ENCODE data around the gene WT1.

The WT1 gene

DNA sequence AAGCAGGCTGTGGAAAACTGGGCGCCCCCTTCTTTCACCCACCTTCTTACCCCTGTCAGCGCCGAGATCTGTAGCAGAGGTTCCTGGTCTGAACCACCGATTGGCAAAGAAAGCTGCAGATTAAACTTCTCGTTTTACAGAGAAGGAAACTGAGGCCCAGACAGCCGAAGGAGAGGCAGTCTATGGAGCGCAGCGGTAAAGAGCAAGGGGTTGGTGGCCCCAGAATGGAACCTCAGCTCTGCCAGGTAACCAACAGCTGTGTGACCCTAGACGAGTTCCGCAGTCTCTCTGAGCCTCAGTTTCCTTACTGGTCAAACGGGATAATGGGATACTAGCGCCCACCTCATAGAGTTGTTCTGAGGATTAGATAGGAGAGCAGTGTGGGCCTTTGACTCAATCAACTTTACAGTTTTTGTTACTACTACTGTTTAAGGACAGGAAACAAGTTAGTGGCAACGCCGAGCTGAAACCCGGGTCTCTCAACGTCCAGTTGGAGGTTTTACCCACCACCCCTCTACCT is 3.1 kb upstream of the WT1 start:
- no peak for DNase-seq (ENCODE audit: low spot score)

DNA sequence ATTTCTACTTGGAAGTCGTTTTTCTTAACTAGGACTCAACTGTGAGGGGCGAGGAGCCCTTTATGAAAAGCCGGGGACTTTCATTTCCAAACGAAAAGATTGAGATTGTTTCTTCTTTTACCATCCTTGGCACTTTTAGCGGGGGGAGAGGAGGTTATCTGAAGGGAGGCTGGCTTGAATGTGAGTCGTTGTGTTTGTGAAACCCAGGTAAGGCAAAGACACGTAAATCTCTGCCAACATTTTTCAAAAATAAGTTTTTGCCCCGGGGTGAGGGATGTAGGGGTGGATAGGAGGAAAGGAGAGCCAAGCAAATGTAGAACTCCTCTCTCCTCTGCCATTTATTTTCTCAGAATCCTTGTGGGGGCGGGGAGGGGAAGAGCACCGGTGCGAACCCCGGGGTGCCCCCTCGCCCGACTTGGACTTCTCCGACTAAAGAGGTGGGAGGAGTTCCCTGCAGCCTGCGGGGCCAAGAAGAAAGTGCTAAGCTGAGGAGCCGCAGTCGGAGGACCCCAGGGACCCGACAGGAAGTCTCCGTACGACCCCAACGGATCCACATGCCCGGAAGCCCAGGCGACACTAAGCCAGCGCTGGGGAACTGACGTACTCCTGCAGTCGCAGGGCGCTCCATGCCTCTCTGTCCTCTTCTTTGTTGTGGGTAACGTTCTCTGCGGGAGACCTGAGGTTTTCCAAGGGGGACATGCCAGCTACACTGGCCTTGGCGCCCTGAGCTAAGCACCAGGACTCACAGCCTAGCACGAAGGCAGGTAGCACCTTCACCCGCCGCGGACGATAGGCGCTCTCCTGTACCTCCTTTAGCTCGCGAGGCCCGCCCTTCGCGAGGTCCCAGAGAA is 2.4 kb upstream of the WT1 start:
- no peak for DNase-seq (ENCODE audit: low spot score)

DNA sequence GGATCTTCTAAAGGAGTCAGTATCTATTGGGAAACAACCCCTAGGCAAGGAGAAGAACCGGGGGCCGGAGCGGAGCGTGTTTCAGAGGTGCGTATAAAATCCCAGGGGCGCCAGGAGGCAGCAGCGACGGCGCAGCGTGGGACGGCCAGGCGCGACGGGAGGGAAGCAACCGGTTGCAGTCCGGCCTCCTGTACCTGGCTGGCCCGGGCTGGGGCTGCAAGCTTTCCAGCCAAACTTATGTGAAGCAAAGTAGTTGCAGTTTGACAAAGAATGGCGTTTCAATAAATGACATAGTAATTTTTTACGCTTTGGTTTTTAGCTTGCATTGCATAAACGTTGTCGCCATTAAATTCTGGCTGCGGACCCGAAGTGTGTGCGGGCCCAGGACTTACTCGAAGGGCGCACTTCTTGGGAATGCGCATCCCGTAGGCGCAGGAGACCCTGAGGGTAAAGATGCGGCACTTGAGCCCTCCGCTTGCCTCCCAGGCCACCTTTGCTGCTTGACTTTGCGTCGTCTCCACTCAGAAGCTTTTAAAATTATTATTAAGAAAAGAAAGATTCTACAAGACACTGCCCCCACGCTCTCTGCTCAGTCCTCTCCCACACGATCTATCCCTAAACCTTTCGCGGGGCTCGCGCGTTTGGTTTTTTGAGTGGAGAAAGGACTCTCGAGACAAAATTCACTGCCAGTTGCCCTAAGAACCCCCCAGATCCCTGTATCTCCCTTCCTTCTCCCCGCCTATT is 1.6 kb upstream of the WT1 start:
- no peak for DNase-seq (ENCODE audit: low spot score)

DNA sequence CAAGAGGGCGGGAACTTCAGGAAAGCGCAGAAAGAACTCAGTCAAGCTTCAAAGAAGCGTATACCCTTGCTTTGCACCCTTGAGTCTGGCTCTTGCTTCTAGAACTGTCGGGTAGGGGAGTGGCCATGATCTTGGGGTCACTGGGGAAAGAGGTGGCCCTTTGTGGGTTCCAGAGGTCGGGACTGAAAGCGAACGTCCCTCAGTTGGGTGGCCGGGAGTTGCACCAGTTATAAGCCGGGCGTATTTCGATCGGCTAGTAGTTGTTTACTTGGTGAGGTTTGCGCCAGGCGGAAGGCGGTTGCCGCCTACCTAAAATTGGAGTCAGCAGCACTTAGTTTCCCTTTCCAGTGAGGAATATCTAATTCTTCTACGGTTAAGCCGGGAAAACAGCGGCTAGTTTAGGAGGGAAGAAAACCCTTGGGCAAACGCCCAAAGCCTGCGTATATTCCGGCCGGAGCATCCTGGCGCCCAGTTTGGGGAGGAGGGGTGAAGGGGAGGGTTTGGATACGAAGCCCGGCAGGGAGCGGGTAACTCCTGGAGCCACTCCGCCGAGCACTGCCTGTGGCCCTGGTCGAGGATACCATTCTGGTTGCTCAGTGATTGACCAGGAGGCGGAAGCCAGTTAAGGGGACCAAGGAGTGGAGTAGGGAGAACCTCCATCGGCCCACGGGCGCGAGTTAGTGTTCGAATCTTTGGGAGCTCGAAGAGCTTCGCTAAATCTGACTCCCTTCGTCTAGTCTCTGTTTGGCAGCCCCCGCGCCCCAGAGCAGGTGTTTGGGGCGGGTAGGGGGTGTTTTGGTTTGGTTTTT is 807 bp upstream of the WT1 start:
- DNase-seq (ENCODE audit: low spot score): no peak

DNA sequence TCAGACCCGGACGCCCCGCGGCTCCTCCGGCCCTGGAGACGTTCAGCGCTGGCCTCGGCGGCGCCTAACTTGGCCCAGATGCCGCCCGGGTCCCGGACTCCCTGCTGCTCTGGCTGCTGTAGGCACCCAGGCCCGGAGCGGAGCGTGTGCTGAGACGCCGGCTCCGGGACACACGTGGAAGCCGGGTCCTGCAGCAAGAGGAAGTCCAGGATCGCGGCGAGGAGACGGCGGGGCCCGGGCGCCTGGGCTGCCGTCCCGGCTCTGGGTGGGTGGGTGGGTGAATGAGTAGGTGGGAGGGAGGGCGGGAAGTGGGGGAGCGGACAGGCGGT is 223 bp downstream of the WT1 start:
- no peak for DNase-seq (ENCODE audit: low spot score)

DNA sequence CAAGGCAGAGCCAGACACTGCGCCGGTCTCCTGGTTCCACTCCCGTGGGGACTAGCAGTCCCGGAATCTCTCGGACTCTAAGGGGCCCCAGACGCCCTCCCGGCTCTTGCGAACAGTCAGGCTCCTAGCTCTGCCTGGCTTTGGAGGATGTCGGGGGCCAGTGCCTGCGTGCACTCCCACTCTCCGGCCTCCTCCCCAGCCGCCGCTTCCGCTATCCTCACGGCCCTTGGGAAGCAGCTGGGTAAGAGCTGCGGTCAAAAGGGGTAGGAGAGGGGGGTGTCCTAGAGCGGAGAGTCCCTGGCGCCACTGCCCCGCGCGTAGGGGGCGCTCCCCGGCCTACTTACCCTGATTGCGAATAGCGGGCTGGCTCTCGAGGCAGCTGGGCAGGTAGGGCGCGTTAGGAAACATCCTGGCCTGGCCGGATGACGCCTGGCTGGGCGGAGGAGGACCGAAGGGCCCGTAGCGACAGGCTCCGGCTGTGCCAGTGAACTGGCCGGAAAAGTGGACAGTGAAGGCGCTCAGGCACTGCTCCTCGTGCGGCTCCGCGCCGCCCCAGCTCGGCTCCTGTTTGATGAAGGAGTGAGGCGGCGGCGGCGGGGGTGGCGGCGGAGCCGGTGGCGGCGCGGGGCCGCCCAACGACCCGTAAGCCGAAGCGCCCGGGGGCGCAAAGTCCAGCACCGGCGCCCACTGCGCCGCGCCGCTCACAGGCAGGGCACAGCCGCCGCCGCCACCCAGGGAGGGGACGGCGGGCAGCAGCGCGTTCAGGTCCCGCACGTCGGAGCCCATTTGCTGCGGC is 785 bp downstream of the WT1 start:
- DNase-seq (ENCODE audit: low spot score): no peak

DNA sequence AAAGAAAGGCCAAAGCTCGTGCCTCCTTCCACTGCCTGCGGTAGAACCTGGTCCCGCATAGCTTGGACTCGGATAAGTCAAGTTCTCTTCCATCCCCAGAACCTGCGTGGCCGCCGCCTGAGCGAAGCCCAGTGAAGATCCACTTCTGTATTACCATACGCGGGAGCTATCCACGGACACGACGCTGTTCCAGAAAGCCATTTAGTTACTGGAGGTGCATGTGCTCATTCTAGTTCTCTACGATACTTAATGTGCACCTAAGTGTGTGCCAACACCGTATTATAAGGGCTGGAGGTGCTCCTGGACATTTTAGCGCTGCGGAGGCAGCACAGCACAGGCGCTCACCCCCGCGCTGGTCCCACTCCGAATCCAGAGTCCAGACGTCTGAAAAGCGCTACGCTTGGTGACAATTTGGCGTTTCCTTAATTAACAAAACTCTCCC is 1.4 kb downstream of the WT1 start:
- DNase-seq (ENCODE audit: low spot score): no peak

DNA sequence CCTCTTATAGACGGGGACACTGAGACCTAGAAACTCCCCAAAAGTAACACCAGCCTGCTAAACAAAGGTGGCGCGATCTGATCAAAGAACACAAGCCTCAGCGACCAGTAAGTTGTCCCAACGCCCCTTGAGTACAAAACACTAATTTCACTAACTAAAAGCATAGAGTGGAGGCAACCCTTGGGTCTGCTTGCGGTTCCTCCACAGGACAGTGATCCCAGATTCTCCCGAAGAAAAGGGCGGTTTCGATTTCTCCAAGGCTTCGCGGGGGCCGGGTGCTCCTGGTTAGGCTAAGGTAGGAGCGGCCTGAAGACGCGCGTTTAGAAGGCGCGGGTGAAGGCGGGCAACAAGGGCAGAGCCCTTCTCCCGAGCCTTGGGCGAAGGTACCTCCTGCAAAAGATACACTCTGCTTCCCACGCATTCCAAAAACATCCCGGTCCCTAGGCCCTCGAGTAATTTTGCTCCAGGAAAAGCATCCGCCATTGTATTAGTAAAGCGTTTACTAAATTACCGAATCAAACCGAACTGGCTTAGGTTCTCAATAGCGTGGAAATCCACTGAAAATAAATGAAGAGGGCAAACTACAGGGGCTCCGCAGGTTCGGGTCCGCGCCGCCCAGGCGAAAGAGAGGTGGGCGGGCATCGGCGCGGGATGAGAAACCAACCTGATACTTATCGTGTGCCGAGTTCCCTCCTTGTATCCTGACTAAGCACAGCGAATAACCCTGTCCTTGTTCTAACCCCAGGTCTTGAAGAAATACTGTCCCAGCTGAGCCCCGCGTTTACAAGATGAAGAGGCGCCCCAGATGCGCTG is 2.0 kb downstream of the WT1 start:
- no peak for DNase-seq (ENCODE audit: low spot score)

DNA sequence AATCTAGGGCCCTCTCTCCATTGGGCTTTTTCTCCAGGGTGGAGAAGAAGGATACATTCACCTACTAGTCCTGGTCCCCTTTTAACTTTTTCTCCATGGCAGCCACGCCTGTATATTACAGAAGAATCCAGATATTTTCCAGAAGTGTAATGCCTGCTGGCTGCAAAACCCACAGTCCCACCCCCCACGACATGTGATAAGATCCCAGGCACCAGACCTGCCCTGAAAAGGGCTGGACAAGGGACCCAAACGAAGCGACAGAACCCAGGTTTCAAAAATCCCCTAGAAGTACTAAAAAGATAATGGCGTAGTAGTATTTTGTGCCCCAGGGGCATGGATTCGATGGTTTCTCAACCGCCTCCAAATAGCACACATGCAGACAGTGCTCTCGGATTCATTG is 2.8 kb downstream of the WT1 start:
- no peak for DNase-seq (ENCODE audit: low spot score)

DNA sequence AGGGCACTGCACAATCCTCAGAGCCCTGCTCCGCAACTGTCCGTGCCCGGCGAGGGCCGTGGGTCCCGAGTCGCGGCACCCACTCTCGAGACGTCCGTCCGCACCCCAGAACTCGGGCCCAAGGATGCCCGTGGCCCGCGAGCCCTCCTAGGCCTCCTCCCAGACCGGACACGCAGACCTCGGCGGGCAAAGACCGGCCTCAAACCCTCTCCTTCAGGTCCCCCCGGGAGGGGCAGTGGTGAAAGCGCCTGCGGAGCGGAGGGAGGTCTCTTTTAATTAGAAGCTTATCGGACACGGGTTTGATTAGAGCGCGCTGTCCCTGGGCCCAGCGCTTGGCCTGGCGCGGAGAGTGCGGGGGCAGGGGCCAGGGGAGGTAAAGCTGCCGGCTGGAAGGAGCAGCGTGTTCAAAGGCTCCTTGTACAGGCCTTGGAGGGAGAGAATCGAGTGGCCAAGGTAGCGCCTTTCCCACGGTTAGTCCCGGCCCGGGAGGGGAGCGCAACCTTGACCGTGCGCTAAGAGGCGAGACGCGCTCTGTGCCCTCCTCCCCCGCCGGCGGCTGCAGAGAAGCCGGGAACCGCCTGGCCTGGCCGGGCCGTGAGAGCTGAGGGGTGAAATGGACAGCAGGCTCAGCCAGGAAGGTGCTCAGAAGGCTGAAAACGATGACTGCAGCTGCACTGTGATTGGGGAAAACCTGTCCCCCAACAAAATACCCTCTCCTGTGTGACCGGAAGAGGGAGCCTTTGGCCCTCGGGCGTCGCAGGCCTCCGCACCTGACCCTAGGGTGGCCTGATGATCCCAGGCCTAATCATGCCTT is 4.6 kb downstream of the WT1 start:
- no peak for DNase-seq (ENCODE audit: low spot score)

DNA sequence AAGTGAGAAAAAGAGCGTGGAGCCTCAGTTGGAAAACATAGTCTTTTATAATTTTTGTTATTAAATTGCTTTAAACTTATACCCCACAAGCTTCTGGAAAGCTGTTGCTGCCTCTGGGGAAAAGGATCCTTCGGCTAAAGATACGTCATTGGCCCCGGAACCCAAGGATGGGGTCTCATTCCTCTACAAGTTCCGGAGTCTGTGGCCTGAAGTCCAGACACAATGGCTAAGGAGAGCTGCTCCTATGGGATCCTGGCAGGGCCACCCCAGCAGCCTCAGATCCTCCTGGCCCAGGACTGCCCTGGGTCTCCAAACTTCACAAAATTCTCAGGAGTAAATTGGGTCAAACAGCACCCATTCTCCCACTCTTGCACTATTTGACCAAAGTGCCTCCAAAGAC is 5.9 kb downstream of the WT1 start:
- no peak for DNase-seq (ENCODE audit: low spot score)

DNA sequence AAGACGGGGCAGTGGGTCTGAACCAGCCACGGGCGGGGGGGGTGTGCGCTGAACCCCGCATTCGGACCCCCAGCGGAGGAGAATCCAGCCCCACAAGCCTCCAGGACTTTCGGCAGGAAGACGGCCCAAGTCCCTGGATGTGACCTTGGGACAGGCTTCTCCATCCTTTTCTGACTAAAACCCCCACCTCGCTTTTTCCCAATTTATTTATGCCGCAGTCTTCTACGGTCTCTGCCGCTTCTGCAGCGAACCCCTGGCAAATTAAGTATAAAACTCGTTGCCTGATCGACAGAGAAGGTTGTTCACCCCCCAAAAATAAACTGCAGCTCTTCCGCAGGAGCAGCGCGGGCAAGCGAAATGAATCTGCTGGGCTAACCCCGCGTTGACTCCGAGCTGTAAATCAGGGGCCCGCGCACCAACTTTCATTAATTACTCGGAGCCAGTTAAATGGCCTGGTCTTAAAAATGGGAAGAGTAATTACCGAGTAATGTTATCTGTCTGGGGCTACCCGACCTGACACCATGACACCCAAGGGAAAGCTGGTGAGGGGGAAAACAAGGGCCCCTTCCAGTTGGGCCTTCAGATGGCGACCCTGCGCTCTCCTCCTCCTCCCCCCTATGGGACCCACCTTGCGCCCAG is 6.6 kb downstream of the WT1 start:
- DNase-seq (ENCODE audit: low spot score): no peak

DNA sequence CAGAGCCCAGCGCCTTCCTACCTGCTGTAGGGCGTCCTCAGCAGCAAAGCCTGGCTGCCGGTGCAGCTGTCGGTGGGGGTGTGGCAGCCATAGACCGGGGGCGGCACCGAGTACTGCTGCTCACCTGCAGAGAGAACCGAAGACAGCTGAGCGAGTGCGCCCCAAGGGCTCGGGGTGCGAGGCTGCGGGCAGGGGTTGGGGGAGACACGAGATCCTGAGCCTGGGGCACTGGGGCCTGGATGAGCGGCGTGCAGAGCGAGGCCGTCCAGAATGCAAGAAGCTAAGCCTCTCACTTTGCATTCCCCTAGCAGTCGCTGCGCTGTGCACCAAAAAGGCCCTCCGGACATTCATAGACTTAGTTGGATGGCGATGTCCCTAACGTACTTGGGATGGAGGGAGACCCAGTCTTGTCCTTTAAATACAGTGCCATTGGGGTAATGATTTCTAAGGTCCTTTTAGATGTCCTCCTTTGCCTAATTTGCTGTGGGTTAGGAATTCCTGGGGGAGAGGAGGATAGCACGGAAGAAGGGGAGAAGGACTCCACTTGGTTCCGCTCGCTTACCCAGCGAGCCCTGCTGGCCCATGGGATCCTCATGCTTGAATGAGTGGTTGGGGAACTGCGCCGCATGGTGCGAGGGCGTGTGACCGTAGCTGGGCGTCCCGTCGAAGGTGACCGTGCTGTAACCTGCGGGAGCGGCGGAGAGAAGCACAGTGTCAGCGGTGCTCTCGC is 7.2 kb downstream of the WT1 start:
- no peak for DNase-seq (ENCODE audit: low spot score)

DNA sequence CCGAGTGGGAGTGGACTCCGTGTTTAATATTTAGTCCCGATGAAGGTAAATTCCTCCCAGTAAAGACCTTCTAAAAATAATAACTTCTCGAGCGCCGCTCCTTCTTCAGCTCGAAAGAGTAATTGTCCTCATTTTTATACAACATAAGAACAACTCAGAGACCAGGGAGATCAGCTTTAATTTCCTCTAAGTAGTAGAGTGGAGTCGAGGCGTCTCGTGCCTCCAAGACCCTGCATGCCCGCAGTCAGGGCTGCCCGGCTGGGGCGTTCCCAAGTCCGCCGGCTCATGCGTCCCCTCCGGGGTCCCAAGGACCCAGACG is 7.8 kb downstream of the WT1 start:
- DNase-seq (ENCODE audit: low spot score): no peak

DNA sequence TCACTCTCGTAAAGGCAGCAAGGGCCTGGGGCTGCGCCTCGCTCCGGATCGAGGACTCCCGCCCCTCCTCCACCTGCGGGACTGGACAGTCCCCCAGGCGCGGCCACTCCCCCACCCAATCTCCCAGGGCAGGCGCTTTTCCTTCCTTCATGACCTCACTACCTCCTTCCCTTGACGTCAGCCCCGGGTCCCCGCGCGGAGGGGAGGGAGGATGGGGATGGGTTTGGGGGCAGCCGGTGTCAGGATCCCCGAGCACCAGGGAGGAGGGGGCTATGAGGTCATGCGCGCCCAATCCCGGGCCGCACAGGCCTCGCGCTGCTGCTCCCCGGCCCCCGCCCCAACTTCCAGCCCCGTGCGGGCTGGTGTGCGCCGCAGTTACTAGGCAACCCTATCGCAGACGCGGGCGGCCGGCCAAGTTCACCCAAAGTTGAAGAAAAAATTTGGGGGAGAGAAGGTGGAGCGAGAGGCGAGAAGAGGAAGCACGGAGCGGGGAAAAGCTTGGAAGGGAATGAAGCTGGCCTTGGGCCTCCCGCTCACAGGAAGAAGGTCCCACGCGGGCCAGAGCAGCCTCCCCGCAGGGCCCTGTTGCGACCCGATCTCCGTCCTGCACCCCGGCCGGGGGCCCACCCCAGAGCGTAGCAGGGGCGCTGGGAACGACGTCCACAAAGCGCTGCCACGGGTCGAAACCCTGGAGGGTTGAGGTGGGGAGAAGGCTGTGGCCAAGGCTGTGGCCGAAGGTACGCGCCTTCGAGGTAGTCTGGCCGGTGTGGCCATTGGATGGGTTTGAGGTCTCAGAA is 8.3 kb downstream of the WT1 start:
- DNase-seq (ENCODE audit: low spot score): no peak

DNA sequence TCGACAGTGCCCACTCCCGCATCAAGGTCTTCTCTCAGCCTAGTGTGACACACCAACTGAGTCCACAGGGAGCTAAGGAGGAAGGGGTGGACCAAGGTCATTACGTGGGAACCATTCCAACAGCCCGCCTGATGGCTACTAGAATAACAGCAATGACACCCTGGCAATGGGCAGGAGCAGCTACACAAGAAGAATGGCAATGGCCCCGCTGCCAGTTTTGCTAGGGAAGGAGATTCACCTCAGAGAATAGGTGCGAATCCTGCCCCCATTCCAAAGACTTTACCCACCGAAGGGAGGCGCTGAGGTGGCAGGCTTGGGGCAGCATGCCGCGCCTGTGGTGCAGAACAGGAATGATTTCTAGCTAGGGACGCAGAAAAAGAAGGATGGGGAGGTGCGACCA is 9.1 kb downstream of the WT1 start:
- DNase-seq (ENCODE audit: low spot score): no peak

DNA sequence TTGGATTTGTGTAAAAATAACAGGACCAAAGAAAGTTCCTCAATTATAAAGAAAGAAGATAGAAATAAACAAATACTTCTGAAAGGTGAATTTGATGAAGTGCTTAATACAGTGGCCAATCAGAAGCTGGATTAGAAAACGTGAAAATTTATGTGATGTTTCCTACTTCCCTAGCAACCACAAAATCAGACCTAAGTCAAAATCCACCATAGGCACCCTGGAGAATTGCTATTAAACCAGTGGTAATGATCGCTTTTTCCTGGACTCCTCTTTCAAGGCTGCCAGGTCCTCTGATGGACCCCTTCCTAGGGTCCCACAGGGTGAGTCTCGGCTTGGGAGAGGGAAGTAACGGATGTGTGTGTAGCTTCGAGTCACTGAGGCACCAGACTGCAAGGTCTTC is 9.6 kb downstream of the WT1 start:
- DNase-seq (ENCODE audit: low spot score): no peak

DNA sequence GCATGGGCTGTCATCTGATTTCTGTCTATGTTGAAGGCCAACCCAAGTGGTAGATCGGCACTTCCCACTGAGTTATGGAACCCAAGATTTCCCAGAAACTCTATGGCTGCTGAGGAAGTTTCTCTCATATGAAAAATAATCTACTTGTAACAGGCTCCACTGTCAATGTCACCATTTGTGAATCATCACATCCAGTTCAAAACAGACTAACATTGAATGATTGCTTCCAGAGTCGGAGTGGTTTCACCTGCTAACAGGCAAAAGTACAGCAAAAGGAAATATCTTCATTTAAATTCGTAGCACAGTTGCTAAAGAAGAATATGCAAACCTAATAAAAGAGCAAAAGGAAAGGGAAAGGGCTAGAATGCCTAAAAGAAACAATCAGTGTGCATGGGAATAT is 12.8 kb downstream of the WT1 start:
- no peak for DNase-seq (ENCODE audit: low spot score)
